ENCODE measurements around the gene PLTP. TPM values are rescaled to one million over a fixed set of nuclear protein-coding genes. Genes with fewer than 3 reads are reported as not detected.

PLTP gene
- total and polyA plus RNA-seq, 2 experiments from 2014 or later: 108 to 160 TPM

GRCh38 chr20:45943613-45944012 is 31.7 kb upstream of the PLTP start:
- H3K4me1 Mint-ChIP-seq: peaks cover 7% of the 10 kb centered on the region
- Histone ChIP-seq H3K79me2 (replicated peaks; ENCODE audit: insufficient read depth) (no peaks in the 10 kb centered on the region), H3K27me3 (ENCODE audit: insufficient read depth) (no peaks in the 10 kb centered on the region), H3F3A (replicated peaks; ENCODE audit: low read depth) (peaks cover 7% of the 10 kb centered on the region), H4K20me1 (replicated peaks; ENCODE audit: insufficient read depth) (no peaks in the 10 kb centered on the region; the same call in 1 of the 2 replicates), H3K4me2 (no peak overlapping the region), H3K4me1 (ENCODE audit: insufficient read depth) (no peaks in the 10 kb centered on the region; the same call in 1 of the 2 replicates), H3K9me2 (ENCODE audit: insufficient read depth) (no peaks in the 10 kb centered on the region), H3K27ac (ENCODE audit: low read depth) (no peak overlapping the region), H2AFZ (no peak overlapping the region), H3K36me3 (ENCODE audit: insufficient read depth) (peaks cover 34% of the 10 kb centered on the region), H3K4me3 (no peak overlapping the region)
- H3K4me3 Mint-ChIP-seq: no peak overlapping the region
- DNase-seq (ENCODE audit: low spot score): no peak
- no peak for ATAC-seq
- peaks cover 60% of the 10 kb centered on the region for H3K36me3 Mint-ChIP-seq (ENCODE audit: low read depth)
- no peaks in the 10 kb centered on the region for H3K9me3 Mint-ChIP-seq
- no peak overlapping the region for H3K27ac Mint-ChIP-seq
- TF ChIP-seq CREB1 (CRISPR knock-in tag; IDR thresholded peaks at IDR 0.05; ENCODE audit: low read depth) (no peak), ZNF114 (CRISPR knock-in tag; IDR thresholded peaks at IDR 0.05) (no peak), NANOG (IDR thresholded peaks at IDR 0.05; ENCODE audit: borderline replicate concordance) (no peak), REST (IDR thresholded peaks at IDR 0.05; ENCODE audit: unreplicated experiment) (no peak), EZH2 (IDR thresholded peaks at IDR 0.05; ENCODE audit: low read depth, unreplicated experiment) (no peak), ZNF331 (CRISPR knock-in tag; IDR thresholded peaks at IDR 0.05; ENCODE audit: low read depth) (no peak)
- H3K27me3 Mint-ChIP-seq (ENCODE audit: insufficient read depth, low read depth, poor library complexity): no peaks in the 10 kb centered on the region

DNA sequence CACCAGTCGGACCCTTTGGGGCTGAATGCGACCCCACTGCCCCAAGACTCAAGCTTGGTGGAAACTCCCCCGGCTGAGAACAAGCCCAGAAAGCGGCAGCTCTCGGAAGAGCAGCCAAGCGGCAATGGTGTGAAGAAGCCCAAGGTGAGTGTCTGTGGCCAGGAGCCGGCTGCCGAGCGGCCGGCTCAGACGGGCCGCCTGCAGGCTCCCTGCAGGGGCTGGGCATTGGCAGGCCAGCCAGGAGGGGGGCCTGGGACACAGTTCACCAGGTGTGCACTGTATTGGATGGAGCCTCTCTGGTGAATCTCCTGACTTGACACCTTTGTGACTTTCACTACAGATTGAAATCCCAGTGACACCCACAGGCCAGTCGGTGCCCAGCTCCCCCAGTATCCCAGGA is 28.5 kb upstream of the PLTP start:
- TF ChIP-seq ZNF462 (CRISPR knock-in tag; IDR thresholded peaks at IDR 0.05): no peak
- TF ChIP-seq ZNF114 (CRISPR knock-in tag; IDR thresholded peaks at IDR 0.05): no peak
- no peak for TF ChIP-seq POLR2AphosphoS5 (IDR thresholded peaks at IDR 0.05; ENCODE audit: low read depth)
- Histone ChIP-seq H3K27me3 (ENCODE audit: insufficient read depth) (no peaks in the 10 kb centered on the region), H3K9me2 (ENCODE audit: insufficient read depth) (no peaks in the 10 kb centered on the region), H3K4me2 (no peak overlapping the region), H2AFZ (no peak overlapping the region), H3F3A (replicated peaks; ENCODE audit: low read depth) (peaks cover 23% of the 10 kb centered on the region), H3K79me2 (replicated peaks; ENCODE audit: insufficient read depth) (peaks cover 20% of the 10 kb centered on the region), H3K27ac (ENCODE audit: low read depth) (no peak overlapping the region), H3K4me1 (ENCODE audit: insufficient read depth) (peaks cover 25% of the 10 kb centered on the region; the same call in 1 of the 2 replicates), H3K36me3 (ENCODE audit: insufficient read depth) (peaks cover 34% of the 10 kb centered on the region), H4K20me1 (replicated peaks; ENCODE audit: insufficient read depth) (no peaks in the 10 kb centered on the region; the same call in 1 of the 2 replicates), H3K4me3 (no peak overlapping the region)
- Mint-ChIP-seq H3K4me1 (peaks cover 26% of the 10 kb centered on the region), H3K9me3 (no peaks in the 10 kb centered on the region), H3K36me3 (ENCODE audit: low read depth) (peaks cover 59% of the 10 kb centered on the region), H3K27ac (no peak overlapping the region), H3K27me3 (ENCODE audit: insufficient read depth, low read depth, poor library complexity) (no peaks in the 10 kb centered on the region), H3K4me3 (no peak overlapping the region)
- no peak for DNase-seq (ENCODE audit: low spot score)
- no peak for ATAC-seq
